Esophagus muscularis mucosa (tissue), 4 donors: ENCODE data around the gene SKOR1.

Source experiments
- CTCF ChIP-seq, 3 experiments: fragments of 200-600 bp in 2 of 3; fragments of 450-650 bp in 1 of 3; sonication (generic) in 2 of 3; IDR thresholded peaks; one replicate each; pipeline ENCODE4 v1.5.1; 2017 to 2019; ENCODE audit warnings: antibody characterized with exemption in 3 of 3, mild to moderate bottlenecking in 2 of 3, moderate library complexity in 1 of 3
- EP300 ChIP-seq: sonication (generic); formaldehyde crosslinking; IDR thresholded peaks from one replicate; pipeline ENCODE4 v1.6.1; 2017; ENCODE audit warnings: antibody characterized with exemption
- POLR2A ChIP-seq: fragments of 450-650 bp; IDR thresholded peaks from one replicate; pipeline ENCODE4 v1.6.1; 2017; ENCODE audit warnings: antibody characterized with exemption, moderate library complexity, mild to moderate bottlenecking, low read depth
- POLR2AphosphoS5 ChIP-seq, 2 donors: sonication (generic); formaldehyde crosslinking; IDR thresholded peaks; one replicate each; pipeline ENCODE4 v1.6.1; 2017; ENCODE audit warnings: antibody characterized with exemption in 2 of 2

GRCh38 chr15:67777071-67777470 is 48.2 kb upstream of the SKOR1 start:
- TF ChIP-seq CTCF (IDR thresholded peaks at IDR 0.05) (no peak), EP300 (no peak), POLR2AphosphoS5 (IDR thresholded peaks at IDR 0.05) (no peak), POLR2A (no peak)
